Pons (tissue), 1 donor: ENCODE data around the gene SYT6.

Experiments
- DNase-seq: peaks from one replicate; pipeline ENCODE4 v3.0.0-alpha.2; 2016; ENCODE audit warnings: low spot score

Gene SYT6

GRCh38 chr1:114093624-114094362 is 59.9 kb downstream of the SYT6 start:
- no peak for DNase-seq

DNA sequence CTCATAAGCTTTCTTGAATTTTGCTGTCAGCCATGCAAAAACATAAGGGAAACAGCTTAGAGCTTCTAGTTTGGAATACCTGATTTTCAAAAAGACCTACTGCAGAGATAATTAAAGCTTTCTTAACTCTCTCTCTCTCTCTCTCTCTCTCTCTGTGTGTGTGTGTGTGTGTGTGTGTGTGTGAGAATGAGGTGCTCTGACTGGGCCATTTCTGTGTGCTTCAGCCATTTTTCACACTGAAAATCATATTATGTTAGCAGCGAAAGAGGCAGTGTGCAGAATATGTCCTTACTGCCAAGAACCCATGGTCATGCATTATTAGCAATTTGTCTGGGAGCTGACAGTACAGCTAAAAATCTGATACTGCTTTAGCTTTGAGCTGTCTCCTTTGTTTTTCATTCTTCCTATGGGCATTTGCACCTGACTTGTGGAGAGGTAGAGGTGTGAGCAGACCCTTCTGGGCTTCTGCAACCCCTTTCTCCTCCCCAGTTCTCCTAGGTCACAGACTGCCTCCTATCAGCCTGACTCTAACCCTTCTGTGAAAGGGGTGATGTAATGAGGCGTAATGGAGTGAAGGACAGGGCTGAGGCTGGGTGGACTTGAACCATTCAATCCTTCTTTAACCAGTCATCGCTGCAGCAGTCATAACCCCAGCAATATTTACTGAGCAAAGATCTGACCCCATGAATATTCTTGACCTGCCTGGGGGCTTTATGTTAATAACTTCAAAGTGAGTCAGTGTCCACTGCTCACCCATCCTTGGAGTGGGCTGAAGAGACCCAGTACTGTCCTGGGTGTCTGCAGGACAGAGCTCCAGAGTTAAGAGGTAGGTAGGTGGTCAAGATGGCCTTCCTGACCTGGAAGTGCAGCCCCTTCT is 61.2 kb downstream of the SYT6 start:
- no peak for DNase-seq

- no peak for DNase-seq
Measured at GRCh38 chr1:114091711-114092110, 62.0 kb downstream of the SYT6 start.

DNA sequence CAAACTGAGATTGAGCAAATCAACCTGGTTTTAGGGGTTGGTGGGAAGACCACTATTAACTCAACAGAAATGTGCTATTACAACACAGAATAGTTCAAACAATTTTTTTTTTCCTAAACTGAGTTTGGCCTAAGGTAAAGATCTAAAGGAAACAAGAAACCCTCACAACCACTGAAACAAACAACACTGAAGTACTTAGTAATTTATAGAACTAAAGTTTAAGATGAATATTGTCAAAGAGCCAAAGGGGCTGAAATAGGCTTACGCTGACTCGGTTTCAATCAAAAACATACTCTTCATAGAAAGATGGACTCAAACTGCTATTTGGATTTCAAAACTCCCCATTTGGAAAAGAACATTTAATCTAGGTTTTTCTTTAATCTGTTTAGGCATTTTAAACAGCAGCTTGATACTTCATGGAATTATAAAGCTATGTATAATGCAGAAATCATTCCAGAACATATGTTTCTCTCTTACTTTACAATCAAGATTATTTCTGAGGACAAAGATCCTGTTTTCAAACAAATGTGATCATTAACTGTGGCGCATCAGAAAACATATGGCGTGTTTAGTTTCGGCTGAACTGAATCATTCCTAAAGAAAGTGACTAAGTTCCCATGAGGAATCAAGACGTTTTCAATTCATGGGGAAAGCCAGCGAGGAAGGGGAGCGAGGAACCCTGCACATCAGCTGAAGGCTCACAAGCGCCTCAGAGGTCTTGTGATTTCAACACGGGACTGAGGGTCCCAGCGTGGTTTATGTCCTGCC is 62.7 kb downstream of the SYT6 start:
- no peak for DNase-seq

DNA sequence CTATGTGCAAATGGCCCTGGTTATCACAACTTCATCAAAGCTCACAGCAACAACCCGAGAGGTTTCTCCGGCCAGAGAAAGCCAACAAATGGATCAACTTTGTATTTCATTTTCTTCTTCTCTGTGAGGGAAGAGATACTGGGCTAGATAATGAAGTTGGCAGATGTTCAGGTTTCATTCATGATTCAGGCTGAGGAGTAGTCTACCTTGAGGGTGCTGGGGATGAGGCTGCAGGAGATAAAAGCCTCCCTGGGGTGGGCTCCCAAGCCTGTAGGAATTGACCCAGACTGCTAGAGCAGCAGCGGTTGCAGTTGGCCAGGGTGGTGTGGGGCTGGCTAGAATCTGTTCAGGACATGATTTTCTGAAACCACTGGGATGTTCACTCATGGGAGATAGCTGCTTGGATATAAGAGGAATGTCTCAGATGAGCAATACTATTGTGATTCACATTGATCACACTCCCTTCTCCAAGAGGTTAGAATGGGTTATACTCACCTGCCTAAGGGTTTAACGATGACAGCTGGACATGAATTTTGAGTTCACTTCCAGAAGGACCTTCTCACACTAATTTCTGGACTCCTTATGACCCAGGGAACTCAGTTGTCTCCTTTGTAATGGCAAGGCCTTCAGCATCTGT is 64.0 kb downstream of the SYT6 start:
- DNase-seq = no peak

DNA sequence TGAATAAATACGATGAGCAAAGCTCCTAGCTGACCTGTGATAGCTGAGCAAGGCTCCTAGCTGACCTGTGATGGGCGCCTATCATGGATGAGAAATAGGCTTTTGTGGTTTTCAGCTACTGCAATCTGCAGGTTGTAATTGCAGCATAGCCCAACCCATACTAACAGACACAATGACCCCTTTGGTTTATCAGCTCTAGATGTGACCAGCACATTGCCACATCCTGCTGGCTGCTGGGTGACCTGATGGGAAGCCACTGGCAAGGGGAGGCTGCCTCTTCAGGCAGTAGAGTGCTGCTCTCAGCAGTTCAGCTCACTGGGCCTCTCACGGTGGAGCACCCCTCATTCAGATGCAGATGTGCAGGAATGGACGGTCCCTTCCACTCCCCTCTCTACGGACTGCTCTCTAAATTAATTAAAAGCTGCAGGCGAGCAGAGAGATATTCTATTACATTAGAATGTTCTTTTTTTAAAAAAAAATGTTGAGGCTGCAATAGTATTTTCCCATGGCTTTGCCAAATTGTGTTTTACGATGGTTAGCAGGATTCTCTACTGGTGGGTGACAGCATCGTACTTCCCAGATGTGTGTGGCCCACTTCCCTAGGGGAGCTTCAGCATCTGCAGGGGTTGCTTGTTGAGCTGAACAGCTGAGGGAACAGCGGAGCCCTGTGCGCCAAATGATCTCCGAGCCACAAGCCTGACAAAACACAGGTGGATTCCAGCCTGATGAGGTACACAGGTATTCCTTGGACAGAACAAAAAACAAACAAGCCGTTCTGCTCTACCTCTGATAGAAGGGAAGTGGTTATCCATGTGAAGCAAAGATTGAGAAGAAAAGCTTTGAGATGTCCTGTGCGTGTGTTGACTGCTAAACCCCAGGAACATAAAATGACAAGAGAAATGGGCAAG is 65.0 kb downstream of the SYT6 start:
- DNase-seq = no peak

DNA sequence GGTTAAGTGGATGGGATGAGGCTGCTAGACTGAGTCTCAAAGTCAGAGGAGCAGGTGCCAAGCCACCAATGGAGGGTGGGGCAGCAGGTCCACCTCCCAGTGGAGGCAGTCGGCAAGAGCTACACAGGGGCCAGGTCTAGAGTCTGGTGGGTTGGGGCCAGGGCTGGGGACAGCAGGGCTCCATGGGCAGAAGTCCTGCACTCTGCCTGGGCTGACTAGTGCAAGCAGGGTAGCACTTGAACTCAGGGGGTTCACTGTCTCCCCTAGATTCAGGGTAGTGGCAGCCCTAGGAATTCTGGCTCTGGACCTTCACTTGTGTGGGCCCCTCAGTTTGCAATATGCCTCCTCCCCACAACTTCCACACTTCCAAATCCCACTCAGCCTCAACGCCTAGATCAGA is 66.2 kb downstream of the SYT6 start:
- no peak for DNase-seq

DNA sequence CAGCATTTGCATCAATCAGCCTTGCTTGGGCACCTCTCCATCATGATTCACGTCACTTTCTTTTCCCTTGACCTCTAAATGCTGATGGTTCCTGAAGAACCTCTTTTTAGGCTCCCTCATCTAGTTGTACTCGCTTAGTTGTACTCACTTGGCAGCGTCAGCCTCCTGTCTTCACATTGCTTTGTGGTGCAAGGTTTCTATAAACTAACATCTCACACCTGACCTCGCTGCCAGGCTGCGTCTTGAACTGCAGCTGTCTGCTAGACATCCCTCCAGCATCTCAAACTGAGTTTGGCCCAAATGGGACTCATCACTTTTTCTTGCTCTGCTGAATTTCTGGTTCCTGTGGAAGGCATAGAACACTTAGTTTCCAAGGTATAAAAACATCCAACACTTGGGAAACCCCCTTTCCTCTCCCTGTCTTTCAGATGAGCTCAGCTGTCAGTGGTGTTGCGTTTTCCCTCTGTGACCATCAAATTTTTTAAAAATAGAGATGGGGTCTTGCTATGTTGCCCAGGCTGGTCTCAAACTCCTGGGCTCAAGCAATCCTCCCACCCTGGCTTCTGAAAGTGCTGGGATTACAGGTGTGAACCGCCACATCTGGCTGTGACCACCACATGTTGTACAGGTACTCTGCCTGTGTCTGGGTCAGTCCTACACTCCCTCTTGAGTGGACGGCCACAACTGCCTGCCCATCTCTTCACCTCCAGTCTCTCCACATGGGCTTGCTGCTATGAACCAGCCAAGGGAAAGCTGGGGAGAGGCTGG is 66.9 kb downstream of the SYT6 start:
- no peak for DNase-seq

- no peak for DNase-seq
Measured at GRCh38 chr1:114082867-114083585, 70.6 kb downstream of the SYT6 start.

DNA sequence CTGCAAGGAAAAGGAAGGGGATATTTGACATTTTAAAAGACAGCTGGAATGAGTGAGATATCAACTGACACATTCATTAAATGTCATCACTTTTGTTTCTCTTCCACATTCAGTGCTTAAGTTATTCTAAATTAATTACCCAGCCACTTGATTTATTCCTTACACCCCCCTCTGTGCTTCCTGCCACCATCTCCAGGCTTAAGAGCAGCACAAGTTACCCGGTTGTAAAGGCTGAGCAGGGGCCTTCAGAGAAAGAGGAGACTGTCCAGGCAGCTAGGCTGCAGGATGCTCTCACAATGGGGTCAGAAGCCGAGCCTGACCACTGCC is 71.4 kb downstream of the SYT6 start:
- no peak for DNase-seq

DNA sequence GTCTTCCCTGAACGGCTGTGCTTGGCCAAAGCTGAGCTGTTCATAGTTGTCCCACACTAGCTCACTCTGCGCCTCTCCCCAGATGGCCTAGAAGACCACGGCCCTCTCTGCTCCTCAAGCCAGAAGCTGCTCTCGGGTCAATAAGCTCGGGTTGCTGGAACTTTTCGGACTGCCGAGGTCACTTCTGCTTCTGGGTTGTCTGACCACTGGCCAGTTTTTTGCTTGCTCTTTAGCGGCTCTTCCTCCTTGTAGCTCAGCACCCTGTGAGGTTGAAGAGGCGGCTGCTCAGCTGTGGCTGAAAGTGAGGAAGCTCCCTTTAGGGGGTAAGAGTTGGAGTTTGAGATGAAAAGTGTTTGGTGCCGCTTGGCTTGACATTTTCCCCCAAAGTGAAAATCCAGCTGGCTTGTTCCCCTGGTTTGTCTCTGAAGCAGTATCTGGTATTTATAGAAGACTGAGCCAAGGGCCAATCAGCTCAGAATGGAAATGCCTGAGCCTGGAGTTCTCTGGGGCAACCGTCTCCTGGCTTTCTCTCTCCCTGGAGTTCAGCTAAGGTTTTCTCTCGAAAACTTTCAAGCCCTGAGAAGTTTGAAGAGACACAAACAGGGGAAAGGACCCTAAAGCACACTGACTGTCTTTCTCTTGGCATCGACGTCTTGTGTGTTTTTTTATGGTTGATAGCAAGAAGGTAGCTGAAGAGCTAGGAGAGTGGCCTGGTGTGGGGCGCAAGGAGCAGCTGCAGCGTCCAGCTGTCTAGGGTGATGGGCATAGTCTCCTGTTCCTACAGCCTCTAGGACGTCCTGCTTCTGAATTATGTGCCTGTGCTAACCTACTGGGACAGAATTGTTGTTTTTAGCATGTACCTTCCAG is 72.0 kb downstream of the SYT6 start:
- DNase-seq = peak; percentile 67

- no peak for DNase-seq
Measured at GRCh38 chr1:114080511-114081436, 72.9 kb downstream of the SYT6 start.

DNA sequence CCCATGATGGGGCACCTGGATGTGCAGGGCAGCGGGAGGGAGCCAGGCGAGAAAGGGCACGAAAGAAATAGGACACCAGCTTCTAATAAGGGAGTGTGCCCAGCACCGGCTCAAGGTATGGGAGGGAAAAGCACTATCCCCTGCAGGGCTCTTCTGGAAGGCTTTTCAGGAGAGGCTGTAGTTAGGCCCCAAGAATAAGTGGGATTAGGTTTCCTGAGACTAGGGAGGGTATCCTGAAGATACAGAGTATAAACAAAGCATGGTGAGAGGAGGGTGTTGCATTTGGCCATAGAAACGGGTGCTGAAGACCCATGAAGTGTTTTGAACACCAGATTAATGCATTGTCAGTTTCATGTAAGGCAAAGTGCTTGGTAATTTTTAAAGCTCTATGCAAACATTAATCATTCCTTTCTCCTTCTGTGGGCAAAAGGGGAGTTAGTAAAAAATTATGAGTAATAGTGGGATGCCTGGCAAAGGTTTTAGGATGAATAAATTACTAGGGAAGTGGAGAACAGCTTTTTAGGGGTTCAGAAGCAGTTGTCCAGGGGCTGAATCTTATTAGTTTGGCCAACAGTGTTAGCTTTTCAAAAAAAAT is 74.0 kb downstream of the SYT6 start:
- DNase-seq = no peak

DNA sequence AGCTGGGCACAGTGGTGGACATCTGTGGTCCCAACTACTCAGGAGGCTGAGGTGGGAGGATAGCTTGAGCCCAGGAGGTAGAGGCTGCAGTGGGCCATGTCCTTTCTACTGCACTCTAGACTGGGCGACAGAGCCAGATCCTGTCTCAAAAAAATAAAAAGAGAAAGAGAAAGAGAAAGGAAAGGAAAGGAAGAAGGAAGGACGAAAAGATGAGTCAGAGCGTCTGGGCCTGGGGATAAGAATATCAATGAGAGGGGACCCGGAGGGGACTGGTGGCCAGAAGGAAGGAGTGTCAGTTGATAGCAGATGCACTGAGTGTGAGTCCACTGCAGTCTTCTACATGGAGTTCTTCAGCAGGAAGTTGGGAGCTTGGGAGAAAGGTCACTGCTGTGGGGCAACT is 75.6 kb downstream of the SYT6 start:
- DNase-seq = no peak

- no peak for DNase-seq
Measured at GRCh38 chr1:114077188-114077587, 76.5 kb downstream of the SYT6 start.

DNA sequence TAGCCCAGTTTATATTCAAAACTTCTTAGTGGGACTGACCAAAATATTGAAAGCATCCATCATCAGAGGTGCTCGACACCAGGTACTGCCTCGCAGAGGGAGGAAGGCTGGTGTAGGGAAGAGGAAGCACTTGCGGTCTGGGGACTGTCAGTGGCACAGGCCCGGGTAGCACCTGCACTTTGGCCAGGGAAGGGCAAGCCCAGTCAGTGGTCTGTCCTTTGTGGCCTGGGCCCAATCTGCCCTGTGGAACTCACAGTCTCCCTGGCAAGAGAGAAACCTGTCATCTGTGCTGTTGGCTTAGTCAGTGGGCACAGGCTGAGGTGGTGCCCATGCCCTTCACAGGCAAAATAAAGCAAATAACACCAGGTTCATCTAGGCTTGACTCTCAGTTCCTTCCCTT is 77.4 kb downstream of the SYT6 start:
- DNase-seq = no peak

GRCh38 chr1:114075546-114076242 is 78.0 kb downstream of the SYT6 start:
- DNase-seq = no peak
